Stimulated activated naive CD8-positive, alpha-beta T cell treated with anti-CD3 and anti-CD28 coated beads, Interleukin-15, Interleukin-2, amounts not matched to agents 100 U/mL and 50 U/mL, for 24 hours (primary cell): Measurements from ENCODE around the gene DPP7.
"Not testable (repeated sequence)": the region's sequence is repeated elsewhere in the genome, so short reads cannot be mapped to it uniquely, and the experiment has no call there.

ENCODE experiments used
- ATAC-seq: fragments of 150-1000 bp; cut with Tn5 transposase; one replicate; pipeline ENCODE4 v1.10.0; 2021
- DNase-seq: peaks from one replicate; pipeline ENCODE4 v3.0.0; 2021

Gene DPP7

GRCh38 chr9:137148242-137148641 is 33.7 kb upstream of the DPP7 start:
- no peak for ATAC-seq
- no peak for DNase-seq

- ATAC-seq (no peak), DNase-seq (no peak)
These were observed 33.2 kb upstream of the DPP7 start for GRCh38 chr9:137147793-137148160.

GRCh38 chr9:137147091-137147792 is 32.7 kb upstream of the DPP7 start:
- DNase-seq: no peak
- no peak for ATAC-seq

- no peak for ATAC-seq
- no peak for DNase-seq
These were observed 32.0 kb upstream of the DPP7 start for GRCh38 chr9:137146527-137146918.

- no peak for DNase-seq
- ATAC-seq: no peak
These were observed 31.4 kb upstream of the DPP7 start for GRCh38 chr9:137145731-137146526.

GRCh38 chr9:137143459-137143858 is 28.9 kb upstream of the DPP7 start:
- DNase-seq (no peak), ATAC-seq (no peak)

GRCh38 chr9:137141976-137142936 is 27.7 kb upstream of the DPP7 start:
- no peak for ATAC-seq

GRCh38 chr9:137141050-137141810 is 26.7 kb upstream of the DPP7 start:
- DNase-seq (no peak), ATAC-seq (no peak)

More at GRCh38 chr9:137141976-137142936, 27.7 kb upstream of the DPP7 start:
- no peak for DNase-seq

GRCh38 chr9:137140151-137141012 is 25.8 kb upstream of the DPP7 start:
- no peak for ATAC-seq
- no peak for DNase-seq

GRCh38 chr9:137139468-137140150 is 25.1 kb upstream of the DPP7 start:
- ATAC-seq: no peak

GRCh38 chr9:137138722-137139467 is 24.4 kb upstream of the DPP7 start, which contains the start of gene GRIN1:
GRIN1 (plus strand) TSS chr9:137139154; CDS start chr9:137139487, 333 bp downstream.
- peak; percentile 43 for DNase-seq

More at GRCh38 chr9:137139468-137140150, 25.1 kb upstream of the DPP7 start:
- DNase-seq: no peak

GRCh38 chr9:137138058-137138721 is 23.7 kb upstream of the DPP7 start:
- ATAC-seq (no peak), DNase-seq (peak; percentile 35)

More at GRCh38 chr9:137138722-137139467, 24.4 kb upstream of the DPP7 start, which contains the start of gene GRIN1:
- ATAC-seq: no peak

GRCh38 chr9:137136881-137137607 is 22.5 kb upstream of the DPP7 start:
- ATAC-seq (no peak), DNase-seq (no peak)

- no peak for DNase-seq
- ATAC-seq: no peak
These were observed 21.8 kb upstream of the DPP7 start for GRCh38 chr9:137136261-137136880.

- not testable (repeated sequence) for ATAC-seq
These were observed 20.6 kb upstream of the DPP7 start for GRCh38 chr9:137135154-137135553.

GRCh38 chr9:137134191-137134590 is 19.7 kb upstream of the DPP7 start:
- no peak for DNase-seq
- ATAC-seq: no peak

More at GRCh38 chr9:137135154-137135553, 20.6 kb upstream of the DPP7 start:
- not testable (repeated sequence) for DNase-seq

GRCh38 chr9:137130176-137130755 is 15.7 kb upstream of the DPP7 start:
- ATAC-seq (peak; percentile 6), DNase-seq (no peak)
